NCI-H128 (cell line): ENCODE measurements around the gene SRSF8.
"Not testable (repeated sequence)": the region's sequence is repeated elsewhere in the genome, so short reads cannot be mapped to it uniquely, and the experiment has no call there.

Experiments
- DNase-seq: peaks from one replicate; lab custom pipeline; 2025; ENCODE audit not compliant: unreplicated experiment; lab: John Stamatoyannopoulos, UW

SRSF8 gene

DNA sequence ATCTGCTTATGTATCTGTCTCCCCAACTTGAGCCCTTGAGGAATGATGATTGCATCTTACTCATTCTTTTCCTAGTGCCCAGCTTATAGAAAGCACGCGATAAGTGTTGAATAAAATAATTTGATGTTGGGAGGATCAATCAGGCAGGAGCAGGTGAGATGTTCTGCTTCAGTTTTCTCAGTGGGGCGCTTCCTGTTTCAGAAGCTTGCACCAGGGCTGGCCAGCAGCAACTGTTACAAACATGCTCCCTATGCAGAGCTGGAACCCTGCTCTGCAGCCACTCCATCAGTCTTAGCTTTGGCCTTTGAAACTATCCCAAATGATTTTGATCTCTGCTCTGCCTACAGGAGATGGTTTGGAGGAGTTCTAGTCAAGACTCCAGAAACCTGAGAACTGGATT, 26.8 kb downstream of the SRSF8 start:
- no peak for DNase-seq

DNA sequence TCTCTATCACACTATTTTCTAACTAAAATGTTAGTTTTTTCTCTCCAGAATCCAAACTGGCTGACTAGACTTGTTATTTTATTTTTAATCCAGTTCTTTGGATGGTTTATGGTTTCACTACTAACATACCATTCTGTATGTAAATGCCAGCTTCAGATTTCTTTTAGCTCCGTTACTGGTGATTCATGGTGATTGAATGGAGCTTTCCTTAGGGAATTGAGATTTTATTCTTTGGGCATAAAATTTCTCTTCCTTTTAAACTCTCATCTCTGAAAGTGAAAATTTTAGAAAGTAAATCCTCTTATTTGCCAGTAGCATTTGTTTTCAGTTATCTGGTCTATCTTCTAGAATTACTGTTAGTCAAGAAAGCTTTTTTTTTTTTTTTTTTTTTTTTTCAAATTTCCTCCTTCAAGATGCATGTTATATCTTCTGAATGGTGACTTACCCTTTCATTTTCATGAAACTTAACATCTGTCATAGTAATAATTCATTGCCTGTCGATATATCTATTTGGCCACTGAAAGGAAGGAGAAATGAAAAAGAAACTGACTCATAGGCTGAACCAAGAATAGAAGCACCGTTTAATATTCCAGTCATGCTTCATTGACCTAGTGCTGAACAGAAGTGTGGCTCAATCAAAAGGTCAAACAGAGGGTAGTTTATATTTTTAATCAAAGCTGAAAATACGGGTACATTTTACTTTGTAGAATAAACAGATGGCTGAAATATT, 29.3 kb downstream of the SRSF8 start:
- no peak for DNase-seq

DNA sequence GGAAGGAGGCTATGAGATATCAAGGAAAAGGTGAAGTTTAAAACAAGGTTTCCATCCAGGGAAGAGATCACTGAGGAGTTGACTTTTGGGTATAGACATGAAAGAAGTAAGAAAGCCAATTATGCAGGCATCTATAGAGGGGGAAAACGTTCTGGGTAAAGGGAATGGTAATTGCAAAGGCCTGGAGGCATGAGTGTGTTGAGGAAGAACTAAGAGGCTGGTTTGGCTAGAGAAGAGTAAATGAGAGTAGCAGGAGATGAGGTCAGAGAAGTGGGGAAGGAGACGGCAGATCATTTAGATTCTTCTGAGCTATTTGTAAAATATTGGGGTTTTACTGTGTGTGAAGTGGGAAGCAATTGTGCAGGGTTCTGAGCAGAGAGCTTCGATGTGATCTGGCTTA, 30.5 kb downstream of the SRSF8 start:
- no peak for DNase-seq

DNA sequence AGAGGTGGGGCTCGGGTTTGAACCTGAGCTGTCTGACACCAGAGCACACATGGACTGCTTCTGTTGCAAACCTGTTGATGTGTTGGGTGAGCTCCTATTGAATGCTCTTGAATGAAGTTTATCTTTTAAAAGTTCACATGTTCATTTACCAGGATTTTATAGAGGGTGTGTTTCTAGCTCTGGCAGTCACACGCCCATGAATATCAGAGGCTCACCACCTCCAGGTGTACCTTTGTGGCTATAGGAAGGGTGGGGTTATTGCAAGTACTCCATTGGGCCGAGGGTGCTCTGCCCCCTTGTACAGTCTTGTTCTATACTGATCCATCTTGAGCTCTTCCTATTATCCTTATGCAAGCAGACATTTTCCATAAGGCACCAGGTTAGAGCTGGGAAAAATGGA, 32.1 kb downstream of the SRSF8 start:
- no peak for DNase-seq

DNA sequence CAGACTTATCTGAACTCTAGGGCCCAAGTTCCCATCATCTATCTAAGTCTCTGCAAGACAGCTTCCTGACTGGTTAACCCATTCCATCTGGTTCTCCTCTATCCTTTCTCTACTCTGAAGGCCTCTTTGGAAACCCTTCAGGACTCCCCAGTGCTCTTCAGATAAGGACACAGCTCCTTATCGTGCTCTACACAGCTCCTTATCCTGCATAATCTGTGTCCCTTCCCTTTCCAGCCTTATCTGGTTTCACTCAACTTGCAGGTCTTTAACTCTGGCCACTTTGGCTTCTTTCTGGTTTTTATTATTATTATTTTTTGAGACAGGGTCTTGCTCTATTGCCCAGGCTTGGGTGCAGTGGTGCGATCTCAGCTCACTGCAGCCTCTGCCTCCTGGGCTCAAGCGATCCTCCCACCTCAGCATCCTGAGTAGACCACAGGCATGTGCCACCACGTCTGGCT, 33.5 kb downstream of the SRSF8 start:
- no peak for DNase-seq

DNA sequence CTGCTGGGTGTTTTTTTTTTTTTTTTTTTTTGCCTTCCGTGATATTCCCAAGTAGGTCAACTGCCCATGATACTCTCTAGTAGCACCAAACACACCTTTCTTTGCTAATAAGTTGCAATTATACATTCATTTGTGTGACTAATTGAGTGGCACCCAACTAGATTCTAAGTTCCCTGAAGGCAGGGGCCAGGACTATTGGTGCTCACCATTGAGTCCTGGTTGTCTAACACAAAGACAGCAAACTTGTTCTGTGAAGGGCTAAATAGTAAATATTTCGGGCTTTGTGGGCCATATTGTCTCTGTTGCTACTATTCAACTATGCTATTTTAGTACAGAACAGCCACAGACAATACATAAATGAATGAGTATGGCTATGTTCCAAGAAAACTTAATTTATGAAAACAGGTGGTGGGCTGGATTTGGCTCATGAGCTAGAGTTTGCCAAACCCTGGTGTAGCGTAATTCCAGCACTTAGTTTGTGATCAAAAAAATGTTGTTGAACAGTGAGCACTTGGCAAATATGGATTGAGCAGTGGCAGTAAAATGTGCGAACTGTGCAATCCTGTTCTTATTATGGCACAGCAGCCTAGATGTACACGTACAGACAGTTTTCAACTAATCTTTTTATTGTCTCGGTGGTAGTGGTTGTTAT, 34.3 kb downstream of the SRSF8 start:
- DNase-seq: no peak

DNA sequence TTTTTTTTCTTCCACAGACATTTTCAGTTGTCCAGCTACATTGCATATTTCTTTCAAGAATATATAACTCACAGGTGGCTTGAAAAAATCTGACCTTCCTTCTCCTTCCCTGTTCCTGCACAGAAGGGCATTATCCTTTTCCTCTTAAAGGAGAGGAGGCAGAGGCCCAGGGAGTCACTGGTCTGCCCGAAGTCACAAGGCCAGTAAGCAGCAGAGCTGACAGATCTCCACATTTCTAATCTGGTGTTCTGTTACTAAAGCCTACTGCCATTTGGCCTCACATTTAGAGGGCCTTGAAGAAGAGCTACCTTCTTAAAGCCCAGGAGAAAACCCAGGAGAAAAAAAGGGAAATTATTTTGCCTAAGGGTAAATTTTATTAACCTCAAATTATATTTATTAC, 35.2 kb downstream of the SRSF8 start:
- no peak for DNase-seq

DNA sequence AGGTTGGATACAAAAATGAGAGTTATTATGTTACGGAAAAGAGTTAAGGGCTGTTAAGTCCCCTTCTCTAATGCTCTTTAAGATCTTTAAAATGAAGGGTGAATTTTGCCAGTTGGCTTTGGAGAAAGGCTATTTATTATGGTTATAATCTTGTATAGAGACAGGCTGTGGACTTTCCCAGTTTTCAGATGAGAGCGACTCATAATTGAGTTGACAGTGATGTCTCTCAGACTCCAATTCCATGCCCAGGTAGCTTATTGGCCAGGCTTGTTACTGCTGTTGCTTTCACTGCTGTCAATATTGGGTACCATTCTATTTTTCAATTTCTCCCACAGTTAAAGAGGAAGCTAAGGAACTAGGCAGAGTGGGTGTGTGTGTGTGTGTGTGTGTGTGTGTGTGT, 36.0 kb downstream of the SRSF8 start:
- DNase-seq: no peak

DNA sequence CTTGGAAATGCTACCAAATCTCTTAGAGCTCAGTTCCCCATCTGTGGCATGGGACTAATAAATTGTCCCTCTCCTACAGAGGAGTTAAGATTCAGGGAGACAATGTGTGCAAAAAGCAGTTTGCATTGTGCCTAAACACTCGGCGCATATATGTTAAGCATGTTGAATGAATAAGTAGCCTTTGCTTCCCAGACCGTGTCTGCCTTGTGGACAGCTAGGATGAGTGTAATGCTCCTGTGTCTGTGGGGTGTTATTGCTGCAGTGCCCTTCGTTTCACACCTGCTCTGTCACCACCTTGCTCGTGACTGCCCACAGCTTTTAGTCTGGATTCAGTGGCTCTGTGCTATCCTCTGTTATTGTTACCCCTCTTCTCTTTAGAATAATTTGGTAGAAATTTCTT, 37.0 kb downstream of the SRSF8 start:
- no peak for DNase-seq

DNA sequence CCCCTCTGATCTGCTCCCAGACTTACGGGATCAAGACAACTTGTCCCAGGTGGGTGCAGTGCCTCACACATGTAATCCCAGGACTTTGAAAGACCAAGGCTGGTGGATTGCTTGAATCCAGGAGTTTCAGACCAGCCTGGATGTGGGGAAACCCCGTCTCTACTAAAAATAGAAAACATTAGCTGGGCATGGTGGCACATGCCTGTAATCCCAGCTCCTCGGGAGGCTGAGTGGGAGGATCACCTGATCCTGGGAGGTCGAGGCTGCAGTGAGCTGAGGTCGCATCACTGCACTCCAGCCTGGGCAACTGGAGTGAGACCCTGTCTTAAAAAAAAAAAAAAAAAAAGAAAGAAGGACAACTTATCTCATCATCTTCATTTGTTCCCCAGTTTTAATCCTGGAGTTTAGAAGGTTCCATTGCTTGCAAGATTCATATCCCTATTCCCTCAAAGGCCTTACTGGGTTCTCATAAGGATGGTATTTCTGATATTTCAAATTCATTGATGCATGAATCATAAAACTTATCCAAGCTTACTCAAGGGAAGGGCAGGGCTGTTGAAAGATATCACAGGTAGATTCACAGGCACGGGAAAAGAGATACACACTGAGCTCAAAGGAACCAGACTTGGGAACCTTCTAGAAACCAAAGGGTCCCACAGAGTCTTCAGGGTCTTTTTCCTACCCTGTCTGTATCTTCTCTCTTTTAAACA, 37.6 kb downstream of the SRSF8 start:
- DNase-seq: no peak

DNA sequence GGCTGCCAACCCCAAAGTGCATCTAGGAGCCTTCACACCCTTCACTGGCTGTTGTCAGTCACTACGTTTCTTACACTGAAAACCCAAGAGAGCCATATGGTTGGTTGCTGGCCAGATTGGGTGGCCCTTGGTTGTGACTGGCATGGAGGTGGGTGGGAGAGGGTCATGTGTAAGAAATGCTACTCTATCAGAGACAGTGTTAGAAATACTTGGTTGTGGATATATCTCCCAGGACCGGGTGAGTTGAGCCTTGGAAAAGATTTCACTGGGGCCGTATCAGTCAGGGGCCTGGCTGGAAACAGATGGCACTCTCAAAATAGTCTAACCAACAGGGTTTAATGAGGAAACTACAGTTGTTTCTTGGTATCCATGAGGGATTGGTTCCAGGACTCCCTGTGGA, 38.1 kb downstream of the SRSF8 start:
- no peak for DNase-seq

DNA sequence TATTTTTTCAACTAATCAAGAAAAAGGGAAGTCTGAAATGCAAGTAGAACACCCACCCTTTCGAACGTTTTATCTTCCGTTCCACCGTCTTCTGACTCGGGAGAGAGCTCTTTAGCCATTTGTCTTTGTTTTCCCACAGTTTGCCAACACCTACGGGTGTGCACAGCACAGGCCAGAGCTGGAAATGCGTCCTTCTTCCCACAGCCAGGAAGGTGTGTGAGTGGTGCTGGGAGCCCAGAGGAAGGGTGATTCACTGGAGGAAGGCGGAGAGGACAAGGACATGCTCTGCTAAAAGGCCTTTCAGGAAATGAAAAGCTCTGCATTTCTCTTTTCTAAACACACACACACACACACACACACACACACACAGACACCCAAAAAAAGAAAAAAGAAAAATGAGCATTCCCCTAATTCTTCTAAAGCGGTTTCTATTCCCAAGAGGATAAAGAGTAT, 41.5 kb downstream of the SRSF8 start:
- DNase-seq: no peak

DNA sequence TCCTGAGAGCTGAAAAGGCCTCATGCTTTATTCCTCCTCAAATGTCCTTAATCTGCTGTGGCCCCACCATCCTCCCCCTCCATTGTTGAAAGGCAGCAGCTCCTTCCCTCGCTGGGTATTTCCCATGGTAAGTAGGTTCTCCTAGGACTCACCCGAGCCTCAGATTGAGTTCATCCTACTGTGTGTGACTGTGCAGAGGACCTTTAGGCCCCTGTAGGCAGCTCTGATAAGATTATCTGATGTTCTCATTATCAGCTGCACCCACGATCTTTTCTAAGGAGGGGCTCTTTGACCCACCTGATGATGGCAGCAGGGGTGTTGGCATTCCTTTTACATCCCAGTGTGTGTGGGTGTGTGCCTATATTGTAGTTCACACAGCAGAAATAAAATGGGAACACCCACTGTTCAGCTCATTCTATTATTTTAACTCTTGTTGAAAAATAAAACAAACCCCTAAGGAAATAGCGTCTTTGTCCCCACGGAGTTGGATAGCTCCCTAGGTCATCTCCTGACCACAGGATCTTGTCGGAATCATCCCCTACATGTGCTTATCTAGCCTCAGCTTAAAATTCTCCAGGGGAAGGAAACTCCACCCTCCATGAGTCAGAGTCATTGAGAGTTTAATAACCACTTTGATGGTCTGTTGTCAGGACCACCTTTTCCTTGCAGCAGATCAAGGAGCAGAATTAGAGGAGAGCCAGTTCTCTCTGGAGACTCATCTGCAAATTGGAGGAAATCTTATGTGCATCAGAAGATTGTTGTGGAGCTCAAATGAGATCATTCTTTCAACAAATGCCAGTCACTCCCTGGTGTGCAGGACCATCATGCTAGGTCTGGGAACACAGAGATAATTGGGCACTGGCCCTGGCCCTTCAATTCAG, 42.2 kb downstream of the SRSF8 start:
- no peak for DNase-seq

DNA sequence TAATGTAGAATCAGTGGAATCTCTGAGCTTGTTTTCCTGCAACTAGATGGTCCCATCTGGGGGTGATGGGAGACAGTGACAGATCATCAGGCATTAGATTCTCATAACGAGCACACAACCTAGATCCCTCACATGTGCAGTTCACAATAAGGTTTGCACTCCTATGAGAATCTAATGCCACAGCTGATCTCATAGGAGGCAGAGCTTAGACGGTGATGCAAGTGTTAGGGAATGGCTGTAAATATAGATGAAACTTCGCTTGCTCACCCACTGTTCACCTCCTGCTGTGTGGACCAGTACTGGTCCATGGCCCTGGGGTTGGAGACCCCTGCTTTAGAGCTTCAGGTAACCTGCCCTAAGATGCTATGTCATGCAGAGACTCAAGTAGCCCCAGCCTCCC, 44.8 kb downstream of the SRSF8 start:
- DNase-seq: not testable (repeated sequence)

DNA sequence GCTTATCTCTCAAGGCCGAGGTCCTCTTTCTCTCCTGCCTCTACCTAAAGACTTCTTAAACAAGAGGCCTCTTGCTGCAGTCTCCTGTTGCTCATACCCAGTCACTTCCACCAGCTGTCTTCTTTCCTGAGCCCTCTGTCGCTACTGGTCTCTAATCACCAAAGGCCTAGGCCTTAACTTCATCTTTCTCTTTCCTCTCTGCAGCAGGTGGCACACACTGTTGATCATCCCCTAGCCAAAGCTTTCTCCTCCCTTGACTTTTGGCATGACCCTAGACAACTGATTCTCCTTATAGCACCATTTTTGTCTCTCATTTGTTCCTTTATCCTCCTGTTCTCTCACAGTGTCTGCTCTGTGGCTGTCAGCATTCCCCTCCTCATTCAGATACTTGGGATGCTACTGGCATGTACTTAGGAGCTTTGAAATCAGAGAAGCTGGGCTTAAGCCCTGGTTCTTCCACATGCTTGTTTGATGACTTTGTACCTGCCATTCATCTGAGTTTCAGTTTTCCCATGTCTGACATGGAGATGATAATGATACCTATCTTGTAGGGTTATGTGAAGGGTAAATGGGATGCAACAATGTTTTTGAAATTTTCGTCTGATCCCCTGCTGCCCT, 45.3 kb downstream of the SRSF8 start:
- DNase-seq: no peak

DNA sequence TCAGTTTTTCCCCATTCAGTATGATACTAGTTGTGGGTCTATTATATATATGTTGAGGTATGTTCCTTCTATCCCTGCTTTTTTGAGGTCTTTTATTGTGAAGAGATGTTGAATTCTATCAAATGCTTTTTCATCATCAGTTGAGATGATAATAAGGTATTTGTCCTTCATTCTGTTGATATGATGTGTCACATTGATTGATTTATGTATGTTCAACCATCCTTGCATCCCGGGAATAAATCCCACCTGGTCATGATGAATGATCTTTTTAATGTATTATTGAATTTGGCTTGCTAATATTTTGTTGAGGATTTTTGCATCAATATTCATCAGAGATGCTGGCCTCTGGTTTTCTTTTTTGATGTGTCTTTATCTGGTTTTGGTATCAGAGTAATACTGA, 48.9 kb downstream of the SRSF8 start:
- no peak for DNase-seq

DNA sequence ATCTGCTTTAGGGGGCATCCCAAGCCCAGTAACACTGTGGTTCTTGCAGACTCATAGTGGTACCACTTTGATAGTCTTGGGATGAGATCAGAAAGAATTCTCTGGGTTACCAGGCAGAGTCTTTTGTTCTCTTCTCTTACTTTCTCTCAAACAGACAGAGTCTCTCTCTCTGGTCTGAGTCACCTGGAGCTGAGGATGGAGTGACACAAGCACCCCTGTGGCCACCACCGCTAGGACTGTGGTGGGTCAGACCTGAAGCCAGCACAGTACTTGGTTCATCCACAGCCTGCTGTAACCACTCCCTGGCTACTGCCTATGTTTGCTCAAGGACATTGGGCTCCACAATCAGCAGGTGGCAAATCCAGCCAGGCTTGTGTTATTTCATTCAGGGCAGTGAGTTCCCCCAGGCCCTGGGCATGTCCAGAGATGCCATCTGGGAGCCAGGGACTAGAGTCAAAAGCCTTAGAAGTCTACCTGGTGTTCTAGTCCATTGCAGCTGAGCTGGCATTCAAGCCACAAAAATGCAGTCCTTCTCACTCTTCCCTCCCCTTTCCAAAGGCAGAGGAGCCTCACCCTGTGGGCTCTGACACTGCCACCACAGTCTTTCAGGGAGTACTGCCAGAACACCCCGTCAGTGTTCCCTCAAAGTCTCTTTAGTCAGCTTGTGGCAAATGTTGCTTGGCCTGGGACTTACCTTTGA, 52.8 kb downstream of the SRSF8 start:
- DNase-seq: no peak
